ENCODE results near the gene DYRK3.

Gene DYRK3

DNA sequence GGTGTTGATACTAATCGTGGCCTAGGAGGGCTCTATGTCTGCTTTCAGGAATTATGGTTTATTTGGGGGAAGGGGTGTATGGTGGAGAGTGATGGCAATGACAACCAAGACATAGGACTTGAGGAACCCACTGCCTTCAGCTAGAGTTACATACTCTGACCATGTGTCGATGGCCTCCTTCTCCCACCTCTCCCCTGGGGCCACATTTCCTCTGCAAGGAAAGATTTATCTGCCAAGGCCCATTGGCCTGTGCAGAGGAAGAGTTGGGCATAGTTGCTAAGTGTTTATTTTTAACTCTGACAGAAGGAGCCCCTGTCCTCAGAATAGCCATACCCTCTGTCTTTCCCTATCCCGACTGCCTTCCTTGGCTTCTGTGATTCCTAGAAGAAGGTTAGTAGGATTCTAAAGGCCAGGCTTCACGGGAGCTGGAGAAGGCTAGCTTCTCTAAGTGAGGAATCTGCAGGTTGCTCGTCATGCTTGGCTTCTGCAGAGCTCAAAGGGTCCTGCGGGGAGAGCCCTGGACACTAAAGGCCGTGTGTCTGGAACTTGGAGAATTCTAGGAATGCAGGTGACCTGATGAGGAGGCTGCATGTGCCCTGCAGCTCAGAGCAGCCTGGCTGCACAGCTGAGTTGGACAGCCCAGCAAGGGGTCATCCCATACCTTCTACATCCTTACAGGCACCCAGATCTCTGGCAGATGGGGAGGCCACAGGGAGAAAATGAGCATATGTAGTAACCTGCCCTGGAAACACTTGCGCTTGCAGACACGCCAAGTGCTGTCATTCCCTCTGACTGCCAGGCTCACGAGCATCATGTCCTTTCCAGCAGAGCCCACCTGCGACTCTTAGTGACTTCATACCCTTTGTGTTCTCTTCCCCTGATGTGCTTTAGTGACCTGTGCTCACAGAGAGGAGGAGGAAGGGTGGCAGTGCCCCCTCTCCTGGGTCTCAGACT lies 59.1 kb downstream of the DYRK3 start:
- Histone ChIP-seq H3K27ac (no peak overlapping the region), H3K4me3 (no peak overlapping the region)

DNA sequence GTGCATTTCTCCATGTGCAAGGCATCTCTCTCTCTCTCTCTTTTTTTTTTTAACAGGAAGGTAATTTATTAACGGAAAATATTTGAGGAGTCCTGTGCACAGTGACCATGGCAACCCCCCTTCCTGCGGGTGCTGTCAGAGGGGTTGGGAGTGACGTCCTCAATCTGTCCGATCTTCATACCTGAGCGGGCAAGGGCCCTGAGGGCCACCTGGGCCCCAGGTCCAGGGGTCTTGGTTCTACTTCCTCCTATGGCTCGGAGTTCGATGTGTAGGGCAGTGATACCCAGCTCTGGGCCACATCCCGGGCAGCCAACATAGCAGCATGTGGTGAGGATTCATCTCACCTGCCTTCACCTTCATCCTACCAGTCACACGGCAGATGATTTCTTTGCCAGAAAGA lies 60.4 kb downstream of the DYRK3 start:
- Histone ChIP-seq H3K4me3 (no peak overlapping the region), H3K27ac (no peak overlapping the region)

DNA sequence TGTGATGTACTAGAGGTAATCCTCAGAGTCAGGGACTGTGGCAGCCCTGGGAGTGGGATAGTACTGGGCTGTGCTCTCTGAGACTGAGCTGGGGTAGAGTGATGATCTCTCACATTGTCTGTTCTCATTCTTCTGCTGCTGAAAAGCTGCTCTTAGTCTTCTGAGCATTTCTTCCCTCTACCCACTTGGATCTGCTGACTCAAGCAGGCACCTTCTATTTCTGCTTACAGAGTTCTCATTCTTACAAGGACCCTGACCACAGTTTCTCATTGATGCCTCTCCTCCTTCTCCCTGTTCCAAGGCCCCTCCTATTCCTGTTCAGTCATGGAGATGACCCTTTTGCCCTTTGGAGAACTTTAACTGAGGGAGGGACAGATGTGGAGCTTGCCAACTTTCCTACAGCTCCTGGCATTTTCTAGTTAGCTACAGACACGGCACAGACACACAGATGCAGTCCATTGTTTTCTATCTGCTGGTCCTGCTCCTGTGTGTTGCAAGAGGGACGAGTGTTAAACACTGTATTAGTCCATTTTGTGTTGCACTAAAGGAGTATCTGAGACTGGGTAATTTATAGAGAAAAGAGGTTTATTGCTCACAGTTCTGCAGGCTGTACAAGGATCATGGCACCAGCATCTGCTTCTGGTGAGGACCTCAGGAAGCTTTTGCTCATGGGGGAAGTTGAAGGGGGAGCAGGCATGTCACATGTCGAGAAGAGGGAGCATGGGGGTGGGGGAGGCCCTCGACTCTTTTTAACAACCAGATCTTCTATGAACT lies 61.7 kb downstream of the DYRK3 start:
- no peak overlapping the region for H3K4me3 ChIP-seq
- H3K27ac ChIP-seq: peak overlapping the region in 1 of 21 experiments; percentile 5

DNA sequence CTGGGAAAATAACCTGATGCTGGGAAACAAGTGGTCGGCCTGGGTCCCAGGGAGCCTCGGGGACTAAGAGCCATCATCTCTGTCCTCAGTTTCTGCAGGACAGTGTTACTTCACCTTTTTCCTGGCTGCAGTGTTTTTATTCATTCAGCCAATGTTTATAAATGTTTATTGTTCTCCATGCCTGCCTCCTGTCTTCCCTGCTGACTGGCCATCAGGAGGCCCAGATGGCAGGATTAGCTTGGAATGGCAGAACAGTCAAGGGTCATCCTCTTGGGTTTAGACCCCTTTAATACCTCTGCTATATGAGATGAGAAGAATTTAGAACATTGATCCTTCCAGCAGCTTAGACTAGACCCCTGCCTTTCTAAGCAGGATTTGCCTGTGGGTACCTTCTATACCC lies 62.7 kb downstream of the DYRK3 start:
- H3K27ac ChIP-seq: no peak overlapping the region
- H3K4me3 ChIP-seq: no peak overlapping the region

All from skin epidermis (tissue), 12 donors.